Activated naive CD4-positive, alpha-beta T cell treated with anti-CD3 and anti-CD28 coated beads for 36 hours (primary cell): ENCODE results near the gene YPEL1. TPM values are rescaled to one million over a fixed set of nuclear protein-coding genes. Genes with fewer than 3 reads are reported as not detected.
"Not testable (repeated sequence)": the region's sequence is repeated elsewhere in the genome, so short reads cannot be mapped to it uniquely, and the experiment has no call there.

Experiments used
- CTCF ChIA-PET: fragments of 350-600 bp; sonication (Branson Sonifier 250); formaldehyde crosslinking; loops from one replicate; lab custom pipeline; 2021; ENCODE audit warnings: antibody characterized with exemption; lab: Charles Lee
- DNase-seq: peaks from one replicate; pipeline ENCODE4 v3.0.0-alpha.2; 2020
- H3K27ac Mint-ChIP-seq: one replicate; pipeline ENCODE4 v1.8.0; 2021; ENCODE audit warnings: mild to moderate bottlenecking, mixed read lengths
- H3K27me3 Mint-ChIP-seq: one replicate; pipeline ENCODE4 v1.8.0; 2021; ENCODE audit warnings: low read depth, mixed read lengths
- H3K36me3 Mint-ChIP-seq: one replicate; pipeline ENCODE4 v1.8.0; 2021; ENCODE audit warnings: low read depth, mixed read lengths
- H3K4me1 Mint-ChIP-seq: one replicate; pipeline ENCODE4 v1.8.0; 2021; ENCODE audit warnings: low read depth, mixed read lengths
- H3K4me3 Mint-ChIP-seq: one replicate; pipeline ENCODE4 v1.8.0; 2021; ENCODE audit warnings: mild to moderate bottlenecking, moderate library complexity, mixed read lengths
- H3K9me3 Mint-ChIP-seq: one replicate; pipeline ENCODE4 v1.8.0; 2021; ENCODE audit warnings: mixed read lengths
- intact Hi-C: fragments of 100-400 bp; cut with micrococcal nuclease; formaldehyde crosslinking; loops from one replicate; pipeline ENCODE4 v1.15.1; 2023
- total RNA-seq, 2 experiments: library from RNA; stranded (reverse); gene quantifications; one replicate each; pipeline ENCODE4 v1.2.3, GENCODE V29; 2021

Gene YPEL1
- total RNA-seq, 2 experiments from 2014 or later = 0.88 to 1.6 TPM

DNA sequence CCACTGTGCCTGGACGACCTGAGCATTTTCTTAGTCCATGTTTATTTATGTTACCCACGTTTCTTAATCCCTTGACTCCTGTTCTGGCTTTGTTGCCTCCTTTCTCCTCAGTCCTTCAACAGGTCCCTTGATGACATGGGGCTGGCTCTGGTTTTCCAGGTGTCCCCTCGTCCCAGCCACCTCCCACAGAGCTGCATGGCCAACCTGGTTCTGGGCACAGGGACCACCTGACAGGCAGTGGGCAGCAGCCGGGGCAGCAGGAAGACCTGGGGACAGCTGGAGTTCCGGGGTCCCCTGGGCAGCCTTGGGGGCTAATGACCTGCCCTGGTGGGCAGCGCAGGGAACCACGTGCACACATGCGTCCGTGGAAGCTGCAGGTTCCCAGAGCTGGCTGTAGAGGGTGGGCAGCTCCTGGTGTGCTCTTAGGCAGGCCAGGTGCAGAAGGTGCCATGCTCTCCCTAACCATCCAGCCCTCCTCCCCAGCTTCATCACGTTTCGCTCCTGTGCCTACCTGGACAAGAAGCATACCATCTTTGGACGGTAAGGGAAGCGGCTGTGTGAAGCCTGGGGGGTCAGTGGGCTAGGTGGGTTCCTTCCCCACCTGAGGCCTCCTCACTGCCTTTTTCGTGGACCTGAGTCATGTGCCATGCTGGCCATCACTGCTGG, 42.1 kb downstream of the YPEL1 start:
- intact Hi-C loops = no loop called here
- no peak for DNase-seq
- H3K27ac Mint-ChIP-seq = no peak overlapping the region
- H3K27me3 Mint-ChIP-seq = no peaks in the 10 kb centered on the region
- no peak overlapping the region for H3K4me3 Mint-ChIP-seq
- CTCF ChIA-PET = no interaction called here
- peaks cover 13% of the 10 kb centered on the region for H3K4me1 Mint-ChIP-seq
- peaks cover 12% of the 10 kb centered on the region for H3K36me3 Mint-ChIP-seq
- H3K9me3 Mint-ChIP-seq = no peaks in the 10 kb centered on the region

DNA sequence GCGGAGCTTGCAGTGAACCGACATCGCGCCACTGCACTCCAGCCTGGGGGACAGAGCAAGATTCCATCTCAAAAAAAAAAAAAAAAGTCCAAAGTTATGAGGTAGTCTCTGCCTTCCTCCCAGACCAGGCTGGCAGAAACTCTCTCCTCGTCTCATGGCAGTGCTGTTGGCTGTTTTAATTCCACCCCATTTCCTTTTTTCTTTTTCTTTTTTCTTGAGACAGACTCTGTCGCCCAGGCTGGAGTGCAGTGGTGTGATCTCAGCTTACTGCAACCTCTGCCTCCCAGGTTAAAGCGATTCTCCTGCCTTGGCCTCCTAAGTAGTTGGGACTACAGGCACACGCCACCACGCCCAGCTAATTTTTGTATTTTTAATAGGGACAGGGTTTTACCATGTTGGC, 42.7 kb downstream of the YPEL1 start:
- Mint-ChIP-seq H3K36me3 (peaks cover 12% of the 10 kb centered on the region), H3K4me1 (peaks cover 13% of the 10 kb centered on the region)
- H3K27me3 Mint-ChIP-seq, intact Hi-C loops, H3K4me3 Mint-ChIP-seq, CTCF ChIA-PET, H3K27ac Mint-ChIP-seq, H3K9me3 Mint-ChIP-seq, DNase-seq: not testable (repeated sequence)

DNA sequence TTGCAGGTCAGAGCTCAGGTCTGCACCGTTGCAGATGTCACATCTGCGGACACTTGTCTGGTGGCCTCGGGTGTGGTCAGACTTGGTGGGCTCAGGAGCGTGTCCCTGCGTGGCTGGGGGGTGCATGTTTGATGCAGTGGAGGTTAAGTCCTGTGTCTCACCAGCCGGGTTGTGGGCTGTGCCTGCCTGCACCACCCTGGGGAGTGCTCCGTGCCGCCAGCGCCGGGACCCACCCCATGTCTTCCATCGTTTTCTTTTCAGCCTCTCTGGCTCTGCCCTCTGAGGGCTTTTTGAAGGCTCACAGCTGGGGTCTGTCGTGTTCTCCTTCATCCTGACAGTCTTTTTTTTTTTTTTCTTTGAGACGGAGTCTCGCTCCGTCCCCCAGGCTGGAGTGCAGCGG, 43.8 kb downstream of the YPEL1 start:
- peaks cover 12% of the 10 kb centered on the region for H3K36me3 Mint-ChIP-seq
- intact Hi-C loops = no loop called here
- CTCF ChIA-PET = interaction anchor here (0.6 to 1.2 kb wide), 3 partner anchors 67 to 290 kb away, joined by 3 read pairs; partner anchors contain the start of gene TOP3B

GRCh38 chr22:21690401-21690801, 45.2 kb downstream of the YPEL1 start:
- H3K9me3 Mint-ChIP-seq = no peaks in the 10 kb centered on the region
- peaks cover 12% of the 10 kb centered on the region for H3K36me3 Mint-ChIP-seq
- DNase-seq = no peak
- intact Hi-C loops = no loop called here
- H3K27ac Mint-ChIP-seq = peak overlapping the region; percentile 38
- H3K4me1 Mint-ChIP-seq = peaks cover 13% of the 10 kb centered on the region
- no peaks in the 10 kb centered on the region for H3K27me3 Mint-ChIP-seq
- no peak overlapping the region for H3K4me3 Mint-ChIP-seq
- CTCF ChIA-PET = interaction anchor here (0.6 kb wide), 2 partner anchors 29 to 295 kb away, joined by 3 to 5 read pairs; no protein-coding TSS in a partner anchor

More for the DNA sequence above, 43.8 kb downstream of the YPEL1 start:
- H3K27me3 Mint-ChIP-seq = no peaks in the 10 kb centered on the region
- no peak overlapping the region for H3K4me3 Mint-ChIP-seq
- no peak overlapping the region for H3K27ac Mint-ChIP-seq
- no peak for DNase-seq
- H3K4me1 Mint-ChIP-seq = peaks cover 13% of the 10 kb centered on the region
- no peaks in the 10 kb centered on the region for H3K9me3 Mint-ChIP-seq

DNA sequence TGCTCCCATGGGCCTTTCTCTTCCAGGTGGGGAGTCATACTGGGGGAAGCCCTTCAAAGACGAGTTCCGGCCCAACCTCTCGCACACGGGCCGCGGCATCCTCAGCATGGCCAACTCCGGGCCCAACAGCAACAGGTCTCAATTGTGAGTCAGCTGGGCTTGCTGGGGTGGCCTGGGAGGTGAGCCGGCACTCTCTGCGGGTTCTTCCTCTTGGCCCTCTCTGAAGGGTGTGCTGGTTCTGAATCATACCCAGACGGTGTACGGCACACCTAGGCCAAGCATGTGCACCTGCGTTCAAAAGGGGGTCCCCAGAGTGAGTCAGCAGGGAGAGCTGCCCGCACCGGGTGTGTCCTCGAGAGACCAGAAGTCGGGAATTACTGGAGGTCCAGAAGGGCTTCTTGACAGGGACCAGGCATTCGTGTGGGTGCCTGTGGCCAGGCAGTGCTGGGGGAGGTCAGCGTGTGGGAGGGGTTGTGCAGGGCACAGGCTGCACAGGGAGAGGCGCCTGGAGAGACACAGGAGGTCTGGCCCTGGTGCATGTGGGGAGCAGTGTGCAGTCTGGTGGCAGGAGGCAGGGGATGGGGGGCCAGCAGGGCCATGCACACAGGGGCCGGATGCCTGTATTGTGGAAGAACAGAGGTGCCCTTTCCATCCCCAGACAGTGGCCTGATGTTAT, 46.8 kb downstream of the YPEL1 start:
- peaks cover 13% of the 10 kb centered on the region for H3K4me1 Mint-ChIP-seq
- H3K36me3 Mint-ChIP-seq = peaks cover 13% of the 10 kb centered on the region
- no peaks in the 10 kb centered on the region for H3K27me3 Mint-ChIP-seq
- DNase-seq = no peak
- CTCF ChIA-PET = no interaction called here
- no peak overlapping the region for H3K27ac Mint-ChIP-seq
- no peaks in the 10 kb centered on the region for H3K9me3 Mint-ChIP-seq
- intact Hi-C loops = no loop called here
- H3K4me3 Mint-ChIP-seq = no peak overlapping the region

GRCh38 chr22:21688341-21688705, 47.3 kb downstream of the YPEL1 start:
- Mint-ChIP-seq H3K36me3 (peaks cover 13% of the 10 kb centered on the region), H3K4me3 (no peak overlapping the region), H3K27me3 (no peaks in the 10 kb centered on the region)

GRCh38 chr22:21687685-21688259, 47.8 kb downstream of the YPEL1 start:
- Mint-ChIP-seq H3K27ac (no peak overlapping the region), H3K27me3 (no peaks in the 10 kb centered on the region), H3K9me3 (no peaks in the 10 kb centered on the region), H3K4me3 (no peak overlapping the region), H3K36me3 (peaks cover 13% of the 10 kb centered on the region), H3K4me1 (peaks cover 13% of the 10 kb centered on the region)
- CTCF ChIA-PET = no interaction called here
- intact Hi-C loops = no loop called here
- no peak for DNase-seq

More at GRCh38 chr22:21688341-21688705, 47.3 kb downstream of the YPEL1 start:
- CTCF ChIA-PET = no interaction called here
- Mint-ChIP-seq H3K4me1 (peaks cover 13% of the 10 kb centered on the region), H3K9me3 (no peaks in the 10 kb centered on the region), H3K27ac (no peak overlapping the region)
- no peak for DNase-seq
- intact Hi-C loops = no loop called here

DNA sequence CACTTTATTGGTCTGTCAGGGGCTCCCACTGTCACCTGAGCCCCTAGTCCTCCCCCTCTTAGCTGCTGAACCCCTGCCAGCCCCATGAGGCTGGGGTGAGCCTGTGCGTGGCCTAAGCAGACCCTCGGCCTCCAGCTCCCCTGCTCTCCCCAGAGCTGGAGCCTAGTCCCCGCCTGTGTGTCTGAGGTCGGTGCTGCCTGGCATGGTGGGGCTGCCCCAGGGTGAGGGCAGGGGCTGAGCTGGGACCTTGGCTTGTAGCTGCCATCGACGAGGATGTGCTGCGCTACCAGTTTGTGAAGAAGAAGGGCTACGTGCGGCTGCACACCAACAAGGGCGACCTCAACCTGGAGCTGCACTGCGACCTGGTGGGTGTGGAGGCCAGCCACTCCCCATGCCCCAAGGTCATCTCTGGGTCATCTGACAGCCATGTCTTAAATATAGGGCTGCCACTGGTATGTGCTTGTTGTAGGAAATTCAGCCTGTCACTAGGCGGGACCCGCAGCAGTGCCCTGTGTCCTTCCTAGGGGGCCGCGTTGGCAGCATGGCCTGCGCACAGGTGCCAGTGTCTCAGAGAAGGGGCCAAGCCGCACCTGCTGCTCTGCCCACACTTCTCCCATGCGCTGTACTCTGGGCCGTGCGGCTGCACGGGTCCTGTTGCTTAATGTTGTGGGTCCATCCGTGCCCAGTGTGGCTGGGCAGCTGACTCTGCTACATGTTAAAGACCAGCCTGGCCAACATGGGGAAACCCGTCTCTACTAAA, 48.8 kb downstream of the YPEL1 start:
- intact Hi-C loops = no loop called here
- Mint-ChIP-seq H3K4me1 (peaks cover 13% of the 10 kb centered on the region), H3K36me3 (peaks cover 14% of the 10 kb centered on the region), H3K27me3 (no peaks in the 10 kb centered on the region), H3K27ac (no peak overlapping the region), H3K4me3 (no peak overlapping the region), H3K9me3 (no peaks in the 10 kb centered on the region)
- CTCF ChIA-PET = no interaction called here
- DNase-seq = no peak

DNA sequence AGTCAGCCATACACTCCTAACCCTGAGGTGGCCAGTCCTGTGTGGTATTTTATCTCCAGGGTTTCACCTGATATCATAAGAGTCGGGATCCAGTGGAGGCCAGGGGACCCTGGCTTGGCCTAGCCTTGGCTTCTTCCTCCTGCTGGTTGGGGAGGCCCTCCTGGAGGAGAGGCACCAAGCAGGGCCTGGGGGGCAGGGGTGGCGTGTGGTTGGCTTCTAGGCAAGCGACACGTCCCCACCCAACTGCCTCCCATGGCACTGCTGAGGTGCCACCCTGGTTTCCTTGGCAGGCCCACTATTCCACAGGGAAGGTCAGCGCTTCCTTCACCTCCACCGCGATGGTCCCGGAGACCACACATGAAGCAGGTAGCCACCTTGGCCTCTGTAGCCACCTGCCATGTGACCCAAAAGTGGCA, 49.4 kb downstream of the YPEL1 start:
- CTCF ChIA-PET = no interaction called here
- peaks cover 13% of the 10 kb centered on the region for H3K4me1 Mint-ChIP-seq
- H3K27me3 Mint-ChIP-seq = no peaks in the 10 kb centered on the region
- DNase-seq = no peak
- no peak overlapping the region for H3K27ac Mint-ChIP-seq
- intact Hi-C loops = no loop called here
- no peak overlapping the region for H3K4me3 Mint-ChIP-seq
- no peaks in the 10 kb centered on the region for H3K9me3 Mint-ChIP-seq
- peaks cover 13% of the 10 kb centered on the region for H3K36me3 Mint-ChIP-seq

GRCh38 chr22:21685164-21685513, 50.5 kb downstream of the YPEL1 start:
- no peak overlapping the region for H3K27ac Mint-ChIP-seq

DNA sequence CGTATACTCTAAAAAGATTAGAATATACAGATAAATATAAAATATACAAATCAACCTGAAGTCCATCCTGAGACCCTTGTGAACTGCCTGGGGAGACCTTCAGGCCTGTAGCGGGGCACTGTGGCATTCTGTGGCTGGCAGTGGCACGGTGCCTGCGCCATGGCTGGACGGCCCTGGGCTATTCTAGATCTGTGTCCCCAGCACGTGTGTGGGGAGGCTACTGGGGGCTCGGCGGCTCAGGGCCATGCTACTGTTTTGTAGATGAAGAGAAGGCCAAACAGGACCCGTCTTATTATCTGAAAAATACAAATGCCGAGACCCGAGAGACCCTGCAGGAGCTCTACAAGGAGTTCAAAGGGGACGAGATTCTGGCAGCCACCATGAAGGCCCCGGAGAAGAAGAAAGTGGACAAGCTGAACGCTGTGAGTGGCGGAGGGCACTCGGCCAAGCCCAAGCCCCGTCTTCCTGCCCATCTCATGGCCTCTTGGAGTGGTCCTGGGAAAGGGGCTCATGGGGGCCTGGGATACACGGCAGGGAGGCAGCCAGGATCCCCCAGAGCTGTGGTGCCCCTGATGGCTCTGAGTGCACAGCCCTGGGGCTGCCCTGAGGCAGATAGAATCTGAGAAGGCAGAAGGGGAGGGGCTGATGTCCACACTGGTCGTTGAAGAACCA, 51.0 kb downstream of the YPEL1 start:
- intact Hi-C loops = no loop called here
- Mint-ChIP-seq H3K9me3 (no peaks in the 10 kb centered on the region), H3K27ac (no peak overlapping the region), H3K36me3 (peaks cover 8% of the 10 kb centered on the region), H3K4me1 (peaks cover 1% of the 10 kb centered on the region), H3K27me3 (no peaks in the 10 kb centered on the region), H3K4me3 (no peak overlapping the region)
- CTCF ChIA-PET = interaction anchor here (0.5 to 0.9 kb wide), 2 partner anchors 24 to 180 kb away, joined by 3 read pairs; no protein-coding TSS in a partner anchor
- DNase-seq = no peak

More at GRCh38 chr22:21685164-21685513, 50.5 kb downstream of the YPEL1 start:
- intact Hi-C loops = no loop called here
- Mint-ChIP-seq H3K27me3 (no peaks in the 10 kb centered on the region), H3K9me3 (no peaks in the 10 kb centered on the region), H3K4me1 (peaks cover 5% of the 10 kb centered on the region), H3K36me3 (peaks cover 11% of the 10 kb centered on the region), H3K4me3 (no peak overlapping the region)
- CTCF ChIA-PET = interaction anchor here (0.7 to 0.9 kb wide), 2 partner anchors 86 to 179 kb away, joined by 3 read pairs; no protein-coding TSS in a partner anchor
- DNase-seq = no peak

GRCh38 chr22:21683401-21683811, 52.2 kb downstream of the YPEL1 start:
- peaks cover 7% of the 10 kb centered on the region for H3K36me3 Mint-ChIP-seq
- no peak overlapping the region for H3K27ac Mint-ChIP-seq
- no peaks in the 10 kb centered on the region for H3K9me3 Mint-ChIP-seq
- no peaks in the 10 kb centered on the region for H3K27me3 Mint-ChIP-seq
- intact Hi-C loops = no loop called here
- CTCF ChIA-PET = no interaction called here
- H3K4me3 Mint-ChIP-seq = no peak overlapping the region
- DNase-seq = no peak
- no peaks in the 10 kb centered on the region for H3K4me1 Mint-ChIP-seq
